Left kidney (tissue), 8 donors: Measurements from ENCODE around the gene ECSIT. TPM values are rescaled to one million over a fixed set of nuclear protein-coding genes. Genes with fewer than 3 reads are reported as not detected.
A peak's percentile ranks its signal among the peaks of the same experiment; 100 is the strongest.
"Not testable (repeated sequence)": the region's sequence is repeated elsewhere in the genome, so short reads cannot be mapped to it uniquely, and the experiment has no call there.

Experiments used
- DNase-seq: peaks from one replicate; pipeline ENCODE4 v3.0.0-alpha.2; 2013
- long read RNA-seq, 8 donors: transcript quantifications; one replicate each; lab custom pipeline, GENCODE V29; 2026
- polyA plus RNA-seq: library from polyadenylated mRNA; unstranded; fragments of 120-200 nt; gene quantifications from one replicate; pipeline ENCODE4 v1.2.1, GENCODE V29; 2013; ENCODE audit not compliant: insufficient read length

ECSIT gene, protein sequence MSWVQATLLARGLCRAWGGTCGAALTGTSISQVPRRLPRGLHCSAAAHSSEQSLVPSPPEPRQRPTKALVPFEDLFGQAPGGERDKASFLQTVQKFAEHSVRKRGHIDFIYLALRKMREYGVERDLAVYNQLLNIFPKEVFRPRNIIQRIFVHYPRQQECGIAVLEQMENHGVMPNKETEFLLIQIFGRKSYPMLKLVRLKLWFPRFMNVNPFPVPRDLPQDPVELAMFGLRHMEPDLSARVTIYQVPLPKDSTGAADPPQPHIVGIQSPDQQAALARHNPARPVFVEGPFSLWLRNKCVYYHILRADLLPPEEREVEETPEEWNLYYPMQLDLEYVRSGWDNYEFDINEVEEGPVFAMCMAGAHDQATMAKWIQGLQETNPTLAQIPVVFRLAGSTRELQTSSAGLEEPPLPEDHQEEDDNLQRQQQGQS
- polyA plus RNA-seq, result 31.0 TPM
- long read RNA-seq, donor 1, transcript ECSIT-205 (2 exons, 607 nt), result minor isoform, 9 of 25 reads
- long read RNA-seq, donor 1, transcript ECSIT-202 (8 exons, 1,700 nt), result major isoform, 15 of 25 reads
- long read RNA-seq, donor 1, partial matches to known transcripts, result 0 of 25 reads
- long read RNA-seq, donor 1, other reads (novel, unspliced or antisense), result 0 of 25 reads
- long read RNA-seq, donor 2, transcript ECSIT-202 (8 exons, 1,700 nt), result major isoform, 8 of 17 reads
- long read RNA-seq, donor 2, partial matches to known transcripts, result 6 of 17 reads
- long read RNA-seq, donor 2, other reads (novel, unspliced or antisense), result 0 of 17 reads
- long read RNA-seq, donor 3, transcript ECSIT-202 (8 exons, 1,700 nt), result major isoform, 13 of 30 reads
- long read RNA-seq, donor 3, transcript ECSIT-205 (2 exons, 607 nt), result minor isoform, 9 of 30 reads
- long read RNA-seq, donor 3, partial matches to known transcripts, result 5 of 30 reads
- long read RNA-seq, donor 3, other reads (novel, unspliced or antisense), result 0 of 30 reads
- long read RNA-seq, donor 4, partial matches to known transcripts, result 0 of 3 reads
- long read RNA-seq, donor 4, other reads (novel, unspliced or antisense), result 0 of 3 reads
- long read RNA-seq, donor 5, transcript ECSIT-203 (6 exons, 970 nt), result minor isoform, 7 of 30 reads
- long read RNA-seq, donor 5, transcript ECSIT-205 (2 exons, 607 nt), result minor isoform, 8 of 30 reads
- long read RNA-seq, donor 5, transcript ECSIT-202 (8 exons, 1,700 nt), result major isoform, 10 of 30 reads
- long read RNA-seq, donor 5, partial matches to known transcripts, result 0 of 30 reads
- long read RNA-seq, donor 5, other reads (novel, unspliced or antisense), result 5 of 30 reads
- long read RNA-seq, donor 6, transcript ECSIT-203 (6 exons, 970 nt), result minor isoform, 5 of 22 reads
- long read RNA-seq, donor 6, transcript ECSIT-202 (8 exons, 1,700 nt), result major isoform, 13 of 22 reads
- long read RNA-seq, donor 6, partial matches to known transcripts, result 0 of 22 reads
- long read RNA-seq, donor 6, other reads (novel, unspliced or antisense), result 0 of 22 reads
- long read RNA-seq, donor 7, transcript ECSIT-202 (8 exons, 1,700 nt), result major isoform, 15 of 22 reads
- long read RNA-seq, donor 7, partial matches to known transcripts, result 0 of 22 reads
- long read RNA-seq, donor 7, other reads (novel, unspliced or antisense), result 0 of 22 reads
- long read RNA-seq, donor 8, partial matches to known transcripts, result 0 of 3 reads
- long read RNA-seq, donor 8, other reads (novel, unspliced or antisense), result 0 of 3 reads

DNA sequence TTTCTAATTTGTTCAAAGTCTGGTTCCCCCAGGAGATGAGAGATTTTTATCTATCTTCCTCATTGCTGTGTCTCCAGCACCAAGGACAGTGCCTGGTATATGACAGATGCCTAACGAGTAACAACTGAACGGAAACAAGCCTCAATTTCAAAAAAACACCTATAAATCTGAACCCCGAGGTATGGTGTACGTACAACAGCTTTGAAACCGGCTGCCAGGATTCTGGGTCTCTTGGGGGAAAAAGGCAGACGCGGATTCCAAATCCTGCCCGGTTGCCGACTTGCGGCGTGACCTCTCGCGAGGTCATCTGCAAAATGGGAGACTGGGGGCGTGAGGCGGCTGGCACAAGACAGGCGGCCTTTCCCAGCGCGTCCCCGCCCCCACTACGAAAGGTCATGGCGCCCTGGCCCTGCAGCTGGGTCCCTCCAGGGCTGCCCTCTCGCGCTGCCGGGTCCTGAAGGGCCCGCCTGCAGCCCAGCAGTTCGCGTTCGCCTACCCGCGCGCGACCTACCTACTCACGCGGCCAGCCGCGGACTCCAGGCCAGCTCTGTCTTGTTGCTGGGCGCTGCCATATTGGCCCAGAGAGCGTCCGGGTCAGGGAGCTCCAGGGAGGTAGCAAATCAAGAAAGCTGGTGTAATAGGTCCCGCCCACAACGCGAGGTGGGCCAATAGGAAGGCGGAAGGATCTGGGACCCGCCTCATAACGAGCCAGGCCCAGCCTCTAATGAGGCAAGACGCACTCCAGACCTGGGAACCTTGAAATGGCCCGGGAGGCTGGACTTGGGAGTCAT lies at the start of gene ECSIT:
ECSIT (minus strand) TSS at position 584 of the 791 bp plus-strand sequence. CDS start 9,964 bp downstream, outside the sequence.
- peak; percentile 98 for DNase-seq

DNA sequence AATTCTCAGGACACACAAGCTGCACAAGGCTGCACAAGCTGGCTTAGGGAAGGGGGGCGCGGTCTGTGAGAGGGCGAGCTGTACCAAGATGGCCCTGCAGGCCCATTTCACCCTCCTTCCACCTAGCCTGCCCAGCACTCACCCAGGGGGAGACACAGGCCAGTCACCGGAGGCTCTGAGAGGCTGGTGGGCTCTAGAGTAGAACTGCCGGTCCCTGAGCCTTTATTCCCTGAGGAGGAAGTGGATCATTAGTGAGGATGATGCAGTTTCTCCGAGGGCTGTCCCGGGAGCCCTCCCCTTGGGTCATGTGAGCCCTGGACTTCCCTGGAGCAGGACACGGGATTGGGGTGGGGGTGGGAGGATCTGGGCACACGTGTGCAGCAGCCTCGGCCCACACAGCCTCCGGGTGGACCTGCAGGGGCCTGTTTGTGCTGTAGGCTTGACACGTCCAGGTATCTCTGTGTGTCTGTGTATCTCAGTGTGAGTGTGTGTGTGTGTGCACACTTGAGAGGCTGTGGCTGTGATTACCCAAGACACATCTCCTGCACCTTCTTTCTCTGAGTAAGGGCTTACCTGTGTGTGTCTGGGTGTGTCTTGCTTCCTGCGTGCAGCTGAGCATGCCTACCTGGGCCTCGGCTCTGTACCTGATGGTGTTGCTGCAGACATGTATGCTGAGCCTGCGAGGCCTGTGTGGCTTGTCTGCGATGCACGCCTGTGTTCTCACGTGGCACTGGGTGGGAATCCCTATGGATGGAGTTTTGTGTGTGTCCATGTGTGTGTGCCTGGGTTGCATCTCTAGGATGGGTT lies 48.7 kb upstream of the ECSIT start, which contains the start of gene ACP5:
ACP5 (minus strand) TSS at position 195 of the 807 bp plus-strand sequence. CDS start 328 bp downstream, outside the sequence.
- DNase-seq, result no peak

DNA sequence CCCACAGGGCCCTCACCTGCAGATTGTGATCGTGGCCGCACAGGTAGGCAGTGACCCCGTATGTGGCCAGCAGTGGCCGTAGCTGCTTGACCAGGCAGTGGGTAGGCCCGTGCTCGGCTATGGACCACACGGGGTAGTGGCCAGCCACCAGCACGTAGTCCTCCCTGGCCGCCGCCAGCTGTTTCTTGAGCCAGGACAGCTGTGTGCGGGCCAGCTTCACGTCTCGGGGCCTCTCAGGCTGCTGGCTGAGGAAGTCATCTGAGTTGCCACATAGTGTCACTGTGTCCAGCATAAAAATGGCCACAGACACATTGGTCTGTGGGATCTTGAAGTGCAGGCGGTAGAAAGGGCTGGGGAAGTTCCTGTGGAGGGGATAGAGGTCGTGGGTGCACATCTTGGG lies 47.3 kb upstream of the ECSIT start:
- no peak for DNase-seq

DNA sequence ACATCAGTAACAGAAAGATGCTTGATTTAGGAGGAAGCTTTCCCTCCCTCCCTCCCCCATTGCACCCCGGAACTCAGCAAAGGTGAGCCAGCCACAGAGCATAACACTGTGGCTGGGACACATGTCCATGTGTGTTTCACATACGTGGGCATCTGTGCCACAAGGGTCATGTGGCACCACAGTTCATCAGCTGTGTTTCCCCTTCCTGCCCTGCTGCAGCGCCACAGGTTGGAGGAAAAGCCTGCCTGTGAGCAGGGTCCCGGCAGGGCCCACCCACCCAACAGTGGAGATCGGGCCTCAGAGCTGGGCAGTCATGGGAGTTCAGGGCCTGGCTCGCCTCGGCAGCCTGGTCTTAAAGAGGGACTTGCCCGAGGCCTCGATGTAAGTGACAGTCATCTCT lies 45.8 kb upstream of the ECSIT start:
- no peak for DNase-seq

DNA sequence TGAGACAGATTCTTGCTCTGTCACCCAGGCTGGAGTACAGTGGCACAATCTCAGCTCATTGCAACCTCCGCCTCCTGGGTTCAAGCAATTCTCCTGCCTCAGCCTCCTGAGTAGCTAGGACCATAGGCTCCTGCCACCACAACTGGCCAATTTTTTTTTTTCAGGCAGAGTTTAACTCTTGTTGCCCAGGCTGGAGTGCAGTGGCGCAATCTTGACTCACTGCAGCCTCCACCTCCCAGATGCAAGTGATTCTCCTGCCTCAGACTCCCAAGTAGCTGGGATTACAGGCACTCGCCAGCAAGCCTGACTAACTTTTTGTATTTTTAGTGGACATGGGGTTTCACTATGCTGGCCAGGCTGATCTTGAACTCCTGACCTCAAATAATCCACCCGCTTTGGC lies 44.8 kb upstream of the ECSIT start:
- not testable (repeated sequence) for DNase-seq

DNA sequence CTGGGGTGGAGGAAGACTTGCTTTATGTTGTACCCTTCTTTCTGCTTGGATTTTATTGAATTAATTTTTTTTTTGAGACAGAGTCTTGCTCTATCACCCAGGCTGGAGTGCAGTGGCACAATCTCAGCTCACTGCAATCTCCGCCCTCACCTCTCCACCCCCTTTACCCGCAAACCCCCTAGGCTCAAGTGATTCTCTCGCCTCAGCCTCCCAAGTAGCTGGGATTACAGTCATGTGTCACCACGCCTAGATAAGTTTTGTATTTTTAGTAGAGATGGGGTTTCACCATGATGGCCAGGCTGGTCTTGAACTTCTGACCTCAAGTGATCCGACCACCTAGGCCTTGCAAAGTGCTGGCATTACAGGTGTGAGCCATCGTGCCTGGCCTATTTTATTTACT lies 44.4 kb upstream of the ECSIT start:
- not testable (repeated sequence) for DNase-seq

DNA sequence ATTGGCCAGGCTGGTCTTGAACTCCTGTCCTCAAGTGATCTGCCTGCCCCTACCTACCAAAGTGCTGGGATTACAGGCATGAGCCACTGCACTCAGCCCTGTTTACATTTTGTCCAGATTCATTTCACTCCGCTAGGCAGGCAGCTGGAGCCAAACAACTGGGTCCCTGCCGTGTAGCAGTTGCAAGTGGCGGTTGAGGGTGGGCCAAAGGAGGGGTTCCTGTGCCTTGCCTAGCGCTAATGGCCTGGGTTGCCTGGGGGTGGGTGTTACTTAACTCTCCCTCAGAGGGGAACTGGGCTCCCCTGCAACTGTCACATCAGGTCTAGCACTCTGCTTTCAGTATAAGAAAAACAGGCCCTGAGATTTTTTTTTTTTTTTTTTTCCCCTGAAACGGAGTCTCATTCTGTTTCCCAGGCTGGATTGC lies 41.1 kb upstream of the ECSIT start:
- no peak for DNase-seq

DNA sequence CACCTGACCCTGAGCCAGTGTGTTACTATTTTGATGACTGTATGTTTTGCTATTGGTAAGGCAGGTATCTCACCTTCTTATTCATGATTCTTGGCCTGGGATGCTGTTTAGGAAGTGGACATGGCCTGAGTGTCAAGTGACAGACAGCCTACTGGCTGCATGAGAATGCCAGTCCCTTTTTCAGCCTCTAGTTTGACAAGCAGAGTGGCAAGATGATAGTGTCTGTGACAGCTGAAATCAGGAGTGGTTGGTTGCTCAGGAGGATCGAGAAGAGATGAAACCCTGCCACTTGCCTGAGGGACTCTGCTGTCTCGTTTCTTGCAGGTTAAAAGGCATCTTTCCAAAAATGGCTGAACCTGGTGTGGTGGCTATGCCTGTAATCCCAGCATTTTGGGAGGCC lies 37.2 kb upstream of the ECSIT start:
- no peak for DNase-seq

DNA sequence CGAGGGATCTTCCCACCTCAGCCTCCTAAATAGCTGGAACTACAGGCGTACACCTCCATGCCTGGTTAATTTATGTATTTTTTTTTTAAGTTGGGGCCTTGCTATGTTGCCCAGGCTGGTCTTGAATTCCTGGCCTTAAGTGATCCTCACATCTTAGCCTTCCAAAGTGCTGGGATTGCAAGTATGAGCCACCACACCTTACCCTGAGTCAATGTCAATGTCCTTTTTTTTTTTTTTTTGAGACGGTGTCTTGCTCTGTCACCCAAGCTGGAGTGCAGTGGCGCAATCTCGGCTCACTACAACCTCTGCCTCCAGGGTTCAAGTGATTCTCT lies 36.7 kb upstream of the ECSIT start:
- not testable (repeated sequence) for DNase-seq

DNA sequence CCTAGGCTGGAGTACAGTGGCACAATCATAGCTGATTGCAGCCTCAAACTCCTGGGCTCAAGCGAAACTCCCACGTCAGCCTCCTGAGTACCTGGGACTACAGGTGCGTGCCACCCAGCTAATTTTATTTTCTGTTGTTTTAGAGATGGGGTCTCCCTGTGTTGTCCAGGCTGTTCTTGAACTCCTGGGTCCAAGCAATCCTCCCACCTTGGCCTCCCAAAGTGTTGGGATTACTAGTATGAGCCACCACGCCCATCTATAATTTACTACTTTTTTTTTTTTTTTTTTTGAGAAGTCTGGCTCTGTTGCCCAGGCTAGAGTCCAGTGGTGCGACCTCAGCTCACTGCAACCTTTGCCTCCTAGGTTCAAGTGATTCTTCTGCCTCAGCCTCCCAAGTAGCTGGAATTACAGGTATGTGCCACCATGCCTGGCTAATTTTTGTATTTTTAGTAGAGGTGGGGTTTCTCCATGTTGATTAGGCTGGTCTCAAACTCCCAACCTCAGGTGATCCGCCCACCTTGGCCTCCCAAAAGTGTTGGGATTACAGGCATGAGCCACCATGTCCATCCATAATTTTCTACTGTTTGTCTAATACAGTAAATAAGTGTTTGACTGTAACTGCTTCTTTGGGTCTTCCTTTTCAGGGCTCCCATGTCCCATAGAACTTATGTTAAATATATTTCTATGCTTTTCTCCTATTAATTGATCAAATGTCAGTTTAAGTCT lies 35.3 kb upstream of the ECSIT start:
- DNase-seq, result not testable (repeated sequence)

DNA sequence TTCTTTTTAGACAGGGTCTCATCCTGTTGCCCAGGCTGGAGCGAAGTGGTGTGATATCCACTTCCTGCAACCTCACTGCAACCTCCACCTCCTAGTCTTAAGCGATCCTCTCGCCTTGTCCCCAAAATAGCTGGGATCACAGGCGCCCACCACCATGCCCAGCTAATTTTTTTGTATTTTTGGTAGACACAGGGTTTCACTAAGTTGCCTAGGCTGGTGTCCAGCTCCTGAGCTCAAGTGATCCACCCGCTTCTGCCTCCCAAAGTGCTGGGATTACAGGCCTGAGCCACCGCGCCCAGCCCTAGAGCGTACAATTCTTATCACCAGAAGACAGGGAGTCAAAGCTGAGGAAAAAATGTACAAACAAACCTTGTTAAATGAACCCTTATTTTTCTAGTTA lies 34.6 kb upstream of the ECSIT start:
- no peak for DNase-seq

DNA sequence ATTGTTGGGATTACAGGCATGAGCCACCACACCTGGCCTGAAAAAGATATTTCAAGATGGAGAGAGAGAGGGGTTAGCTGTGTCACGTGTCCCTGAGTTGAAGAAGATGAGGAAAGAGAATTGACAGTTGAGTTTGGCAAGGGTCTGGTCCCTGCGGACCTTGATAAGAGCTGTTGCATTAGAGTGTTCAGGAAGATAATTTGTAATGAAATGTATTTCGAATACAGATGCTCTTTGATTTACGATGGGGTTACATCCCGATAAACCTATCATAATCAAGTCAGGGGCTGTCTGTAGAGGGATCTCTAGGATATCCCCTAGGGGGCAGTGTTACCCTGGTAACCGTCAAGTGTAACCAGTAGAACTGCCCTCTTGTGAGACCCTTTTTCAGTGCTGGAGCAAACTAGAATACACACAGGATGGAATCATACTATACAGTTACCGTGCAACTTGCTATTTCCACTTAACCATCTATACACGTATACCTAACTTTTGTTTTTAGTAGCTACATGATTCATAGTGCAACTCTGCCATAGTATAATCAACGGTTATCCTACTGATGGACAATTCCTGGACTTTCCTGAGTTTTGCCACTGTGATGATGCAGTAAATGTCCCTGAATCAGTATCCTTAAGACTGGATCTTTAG lies 31.6 kb upstream of the ECSIT start:
- DNase-seq, result peak; percentile 78

DNA sequence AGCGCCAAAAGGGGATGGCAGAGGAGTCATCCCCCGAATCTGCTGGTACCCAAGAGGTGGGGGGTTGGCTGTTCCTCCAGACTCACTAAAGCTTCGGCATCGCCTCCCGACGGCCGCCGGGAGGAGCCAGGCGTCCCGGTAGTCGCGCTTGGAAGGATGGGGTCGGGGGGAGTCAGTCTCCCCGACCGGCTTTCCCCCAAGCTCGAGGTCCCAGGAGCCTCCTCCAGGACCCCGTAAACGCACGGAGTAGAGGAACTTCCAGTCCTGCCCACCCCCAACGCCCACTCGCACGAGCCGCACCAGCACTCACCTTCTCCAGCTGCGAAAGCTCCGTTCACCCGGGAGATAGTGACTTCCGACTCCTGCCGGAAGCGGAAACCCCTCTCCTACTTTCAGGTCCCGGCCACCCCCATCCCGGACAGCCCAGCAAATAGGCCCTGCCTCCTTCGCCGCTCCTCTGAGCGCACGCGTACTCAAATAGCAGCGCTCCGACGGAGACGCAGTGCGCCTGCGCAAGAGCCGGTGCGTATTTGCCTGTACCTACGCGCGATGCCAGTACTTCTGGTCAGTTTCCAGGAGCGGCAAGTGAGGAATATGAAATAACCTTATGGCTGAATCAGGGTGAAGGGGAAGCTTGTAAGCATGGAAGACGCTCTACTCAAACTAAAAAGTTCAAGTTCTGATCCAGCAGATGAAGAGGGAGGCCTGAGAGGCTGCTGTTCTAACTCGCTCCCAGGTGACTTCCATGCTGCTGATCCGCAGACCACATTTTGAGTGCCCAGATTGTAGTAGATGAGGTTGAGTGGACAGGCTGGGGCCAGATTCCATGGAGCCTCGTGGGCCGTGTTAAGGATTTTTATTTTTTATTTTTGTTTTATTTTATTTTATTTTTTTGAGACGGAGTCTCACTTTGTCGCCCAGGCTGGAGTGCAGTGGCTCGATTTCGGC lies 30.2 kb upstream of the ECSIT start, which contains the start of gene ELOF1:
ELOF1 (minus strand) TSS at position 350 of the 948 bp plus-strand sequence. CDS start 4,883 bp downstream, outside the sequence.
- peak; percentile 97 for DNase-seq

DNA sequence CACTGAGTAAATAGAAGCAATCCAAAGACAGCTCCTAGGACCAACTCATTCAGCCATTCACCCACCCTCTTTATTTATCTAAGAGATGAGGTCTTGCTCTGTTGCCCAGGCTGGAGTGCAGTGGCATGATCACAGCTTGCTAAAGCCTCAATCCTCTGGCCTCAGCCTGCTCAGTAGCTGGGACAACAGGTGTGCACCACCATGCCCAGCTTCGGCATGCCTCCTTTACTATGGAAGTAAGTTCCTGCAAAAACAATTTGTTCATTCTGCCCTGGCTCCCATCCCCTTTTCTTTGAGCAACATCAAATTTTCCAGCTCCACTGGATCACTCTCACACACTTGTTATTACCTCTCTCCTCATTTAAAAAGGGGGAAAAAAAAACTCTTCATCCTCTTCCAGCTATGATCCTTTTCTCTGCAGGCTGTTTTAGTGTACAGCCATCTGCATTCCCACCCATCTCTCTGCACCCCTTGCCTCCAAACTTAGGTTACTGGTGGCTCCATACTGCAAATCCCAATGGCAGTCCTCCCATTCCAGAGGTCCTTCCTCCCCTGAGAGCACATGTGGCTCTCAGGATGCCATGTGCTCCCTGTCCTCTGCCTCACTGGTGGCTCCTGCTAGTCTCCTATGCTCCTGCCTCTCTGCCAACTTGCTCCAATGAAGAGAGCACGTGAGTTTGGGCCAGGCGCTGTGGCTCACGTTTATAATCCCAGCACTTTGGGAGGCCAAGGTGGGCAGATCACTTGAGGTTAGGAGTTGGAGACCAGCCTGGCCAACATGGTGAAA lies 27.9 kb upstream of the ECSIT start:
- no peak for DNase-seq

DNA sequence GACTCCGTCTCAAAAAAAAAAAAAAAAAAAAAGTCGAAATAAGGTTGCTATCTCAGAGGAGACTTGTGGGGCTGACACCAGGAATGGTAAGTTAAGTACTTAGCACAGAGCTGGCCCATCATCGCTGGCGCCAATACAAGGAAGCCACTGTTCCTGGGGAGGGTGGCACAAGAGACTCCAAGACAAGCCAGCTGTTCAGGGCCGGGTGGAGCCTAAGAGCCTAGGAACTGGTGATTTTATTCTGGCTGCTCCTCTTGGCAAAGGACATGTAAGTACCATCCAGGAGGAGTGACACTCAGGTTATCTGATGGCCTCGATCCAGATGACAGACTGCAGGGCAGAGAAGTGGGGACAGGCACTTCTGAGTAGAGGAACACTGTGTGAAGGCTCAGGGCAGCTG lies 26.3 kb upstream of the ECSIT start:
- DNase-seq, result no peak

DNA sequence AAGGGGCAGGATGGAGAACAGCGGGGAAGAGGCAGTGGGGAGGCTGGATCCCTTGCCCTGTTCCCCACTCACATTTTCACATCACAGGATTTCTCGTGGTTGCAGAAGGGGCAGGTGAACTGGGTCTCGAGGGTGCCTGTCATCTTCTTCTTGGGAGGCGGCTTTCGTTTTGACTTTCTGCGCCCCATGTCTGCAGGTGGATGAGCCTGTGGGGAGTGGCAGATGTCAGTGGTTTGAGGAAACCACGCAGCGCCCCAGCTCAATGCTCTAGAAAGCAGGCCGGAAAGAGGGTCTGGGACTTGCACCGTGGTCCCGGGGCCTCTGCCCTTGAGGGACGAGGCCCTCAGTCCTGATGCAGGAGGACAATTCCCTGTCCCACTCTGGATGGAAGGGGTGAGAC lies 25.2 kb upstream of the ECSIT start:
- no peak for DNase-seq
